Vagina (tissue), 2 donors: ENCODE data around the gene AMIGO3.

Source experiments
- CTCF ChIP-seq, 3 experiments: fragments of 450-650 bp in 2 of 3; fragments of 200-600 bp in 1 of 3; sonication (generic) in 1 of 3; IDR thresholded peaks; one replicate each; pipeline ENCODE4 v1.5.1; 2017 to 2019; ENCODE audit warnings: antibody characterized with exemption in 3 of 3, mild to moderate bottlenecking in 2 of 3, moderate library complexity in 2 of 3
- POLR2AphosphoS5 ChIP-seq, 2 donors: sonication (generic); formaldehyde crosslinking; IDR thresholded peaks; one replicate each; pipeline ENCODE4 v1.9.0; 2017; ENCODE audit warnings: antibody characterized with exemption in 2 of 2, mild to moderate bottlenecking in 2 of 2, low read depth in 1 of 2; ENCODE audit not compliant: insufficient read depth in 1 of 2

- TF ChIP-seq CTCF (IDR thresholded peaks at IDR 0.05) (no peak), POLR2AphosphoS5 (IDR thresholded peaks at IDR 0.05; ENCODE audit: insufficient read depth in 1 of 2, low read depth in 1 of 2) (peak; percentile 60 to 86)
Measured at GRCh38 chr3:49673715-49674496, 45.6 kb downstream of the AMIGO3 start, which contains the start of gene APEH.
